GM21360 (cell line): Measurements from ENCODE around the gene CAVIN2.

Source experiments
- ATAC-seq: cut with Tn5 transposase; IDR thresholded peaks from one replicate; pipeline ENCODE4 v1.9.1; 2021; ENCODE audit warnings: mild to moderate bottlenecking, moderate library complexity; ENCODE audit not compliant: unreplicated experiment

The CAVIN2 gene

GRCh38 chr2:191840921-191841320 is 6.0 kb downstream of the CAVIN2 start:
- ATAC-seq, result no peak

GRCh38 chr2:191839918-191840804 is 6.7 kb downstream of the CAVIN2 start:
- ATAC-seq, result no peak

GRCh38 chr2:191838526-191838925 is 8.4 kb downstream of the CAVIN2 start:
- no peak for ATAC-seq

GRCh38 chr2:191836853-191837769 is 9.8 kb downstream of the CAVIN2 start:
- no peak for ATAC-seq

GRCh38 chr2:191836471-191836852 is 10.4 kb downstream of the CAVIN2 start:
- ATAC-seq, result no peak

- ATAC-seq, result no peak
Observed at GRCh38 chr2:191835539-191836350, 11.1 kb downstream of the CAVIN2 start.

GRCh38 chr2:191835100-191835499 is 11.8 kb downstream of the CAVIN2 start:
- ATAC-seq, result no peak

- no peak for ATAC-seq
Observed at GRCh38 chr2:191833356-191833755, 13.5 kb downstream of the CAVIN2 start.

GRCh38 chr2:191832668-191833067 is 14.2 kb downstream of the CAVIN2 start:
- ATAC-seq, result no peak

GRCh38 chr2:191831410-191831994 is 15.4 kb downstream of the CAVIN2 start:
- ATAC-seq, result no peak

- no peak for ATAC-seq
Observed at GRCh38 chr2:191824398-191824797, 22.5 kb downstream of the CAVIN2 start.

GRCh38 chr2:191821078-191821477 is 25.8 kb downstream of the CAVIN2 start:
- no peak for ATAC-seq

GRCh38 chr2:191818725-191819350 is 28.1 kb downstream of the CAVIN2 start:
- no peak for ATAC-seq

- ATAC-seq, result no peak
Observed at GRCh38 chr2:191818133-191818532, 28.8 kb downstream of the CAVIN2 start.

GRCh38 chr2:191815010-191815409 is 31.9 kb downstream of the CAVIN2 start:
- no peak for ATAC-seq

GRCh38 chr2:191813943-191814342 is 32.9 kb downstream of the CAVIN2 start:
- ATAC-seq, result no peak

GRCh38 chr2:191811807-191812602 is 34.9 kb downstream of the CAVIN2 start:
- ATAC-seq, result peak; percentile 78

- no peak for ATAC-seq
Observed at GRCh38 chr2:191806396-191806795, 40.5 kb downstream of the CAVIN2 start.

- no peak for ATAC-seq
Observed at GRCh38 chr2:191804766-191805165, 42.1 kb downstream of the CAVIN2 start.
